Lower lobe of right lung (tissue), 2 donors: ENCODE results near the gene ACTR6. TPM values are rescaled to one million over a fixed set of nuclear protein-coding genes. Genes with fewer than 3 reads are reported as not detected.

ENCODE experiments used
- ATAC-seq, 2 donors: fragments of 200-7000 bp; cut with Tn5 transposase; one replicate each; pipeline ENCODE4 v1.9.1; 2020 to 2022; ENCODE audit warnings: mild to moderate bottlenecking in 2 of 2, moderate library complexity in 2 of 2
- DNase-seq: peaks from one replicate; pipeline ENCODE4 v3.0.0-alpha.2; 2020
- H3K27ac ChIP-seq: fragments of 200-600 bp; one replicate; pipeline ENCODE4 v1.8.0; 2022
- H3K27me3 ChIP-seq: fragments of 200-600 bp; one replicate; pipeline ENCODE4 v1.8.0; 2022; ENCODE audit warnings: low read depth
- H3K36me3 ChIP-seq: fragments of 200-600 bp; one replicate; pipeline ENCODE4 v1.8.0; 2022; ENCODE audit warnings: mild to moderate bottlenecking
- H3K4me1 ChIP-seq: fragments of 200-600 bp; one replicate; pipeline ENCODE4 v1.8.0; 2022
- H3K4me3 ChIP-seq: fragments of 200-600 bp; one replicate; pipeline ENCODE4 v1.8.0; 2022; ENCODE audit warnings: mild to moderate bottlenecking
- H3K9me3 ChIP-seq: fragments of 200-600 bp; one replicate; pipeline ENCODE4 v1.8.0; 2022
- intact Hi-C: fragments of 100-400 bp; cut with DNase I; formaldehyde crosslinking; loops from one replicate; pipeline ENCODE4 v1.11.0; 2022
- long read RNA-seq: library from polyadenylated mRNA; unstranded; transcript quantifications from one replicate; pipeline ENCODE4 v2.0.0, GENCODE V29; 2021
- total RNA-seq: library from RNA; stranded (reverse); fragmentation: NEBNext Ultra II Directional; extraction: Animal tissue kit (Norgen Biotek cat#: 25700); gene quantifications from one replicate; pipeline ENCODE4 v1.2.1, GENCODE V29; 2021
- TF ChIP-seq, protein P1 (sequence below): fragments of 200-600 bp; IDR thresholded peaks from one replicate; pipeline ENCODE4 v1.8.0; 2022; ENCODE audit warnings: antibody characterized with exemption, mild to moderate bottlenecking
- donor health status: DM: no; HTN: yes; CAD: no; lungs with severe emphysema.

The ACTR6 gene
- 23.8 TPM for total RNA-seq
- long read RNA-seq, transcript ACTR6-201 (11 exons, 2,464 nt): major isoform, 14 of 16 reads
- long read RNA-seq, partial matches to known transcripts: 1 of 16 reads
- long read RNA-seq, other reads (novel, unspliced or antisense): 0 of 16 reads

GRCh38 chr12:100200463-100201181 is at the start of gene ACTR6:
Gene ACTR6, plus strand, starts transcription at chr12:100200815. Its CDS starts 37 bp downstream, at chr12:100200852.
- H3K27ac ChIP-seq: peak within 1 kb of the TSS; percentile 85
- intact Hi-C loops: no loop called here
- peaks cover 20% of the 10 kb centered on the region for H3K4me1 ChIP-seq
- TF ChIP-seq, protein P1, sequence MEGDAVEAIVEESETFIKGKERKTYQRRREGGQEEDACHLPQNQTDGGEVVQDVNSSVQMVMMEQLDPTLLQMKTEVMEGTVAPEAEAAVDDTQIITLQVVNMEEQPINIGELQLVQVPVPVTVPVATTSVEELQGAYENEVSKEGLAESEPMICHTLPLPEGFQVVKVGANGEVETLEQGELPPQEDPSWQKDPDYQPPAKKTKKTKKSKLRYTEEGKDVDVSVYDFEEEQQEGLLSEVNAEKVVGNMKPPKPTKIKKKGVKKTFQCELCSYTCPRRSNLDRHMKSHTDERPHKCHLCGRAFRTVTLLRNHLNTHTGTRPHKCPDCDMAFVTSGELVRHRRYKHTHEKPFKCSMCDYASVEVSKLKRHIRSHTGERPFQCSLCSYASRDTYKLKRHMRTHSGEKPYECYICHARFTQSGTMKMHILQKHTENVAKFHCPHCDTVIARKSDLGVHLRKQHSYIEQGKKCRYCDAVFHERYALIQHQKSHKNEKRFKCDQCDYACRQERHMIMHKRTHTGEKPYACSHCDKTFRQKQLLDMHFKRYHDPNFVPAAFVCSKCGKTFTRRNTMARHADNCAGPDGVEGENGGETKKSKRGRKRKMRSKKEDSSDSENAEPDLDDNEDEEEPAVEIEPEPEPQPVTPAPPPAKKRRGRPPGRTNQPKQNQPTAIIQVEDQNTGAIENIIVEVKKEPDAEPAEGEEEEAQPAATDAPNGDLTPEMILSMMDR: no peak
- H3K4me3 ChIP-seq: peak within 1 kb of the TSS; percentile 85
- H3K27me3 ChIP-seq: no peaks in the 10 kb centered on the region
- DNase-seq: peak; percentile 97
- peak; percentile 97 to 98 for ATAC-seq
- peaks cover 14% of the 10 kb centered on the region for H3K36me3 ChIP-seq
- H3K9me3 ChIP-seq: no peaks in the 10 kb centered on the region

DNA sequence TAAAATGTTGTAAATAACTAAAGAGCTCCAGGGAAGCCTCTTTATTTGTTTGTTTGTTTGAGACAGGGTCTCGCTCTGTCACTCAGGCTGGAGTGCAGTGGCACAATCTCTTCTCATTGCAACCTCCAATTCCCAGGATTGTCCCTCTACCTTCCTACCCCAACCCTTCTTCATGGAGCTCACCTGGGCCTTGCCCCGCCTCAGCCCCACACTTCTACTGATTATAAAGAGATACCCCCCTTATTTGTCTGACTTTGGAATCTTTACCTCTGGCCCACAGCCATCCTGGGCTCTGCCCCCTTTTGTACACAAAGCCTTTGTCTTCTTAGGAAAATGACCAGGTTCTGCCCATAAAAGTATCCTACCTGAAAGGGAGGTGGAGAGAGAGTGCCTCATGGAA is 48.8 kb upstream of the ACTR6 start:
- ATAC-seq: no peak

GRCh38 chr12:100153131-100153530 is 47.5 kb upstream of the ACTR6 start:
- Histone ChIP-seq H3K27me3 (no peaks in the 10 kb centered on the region), H3K27ac (no peak overlapping the region), H3K4me1 (no peaks in the 10 kb centered on the region), H3K9me3 (no peaks in the 10 kb centered on the region), H3K36me3 (no peaks in the 10 kb centered on the region), H3K4me3 (no peak overlapping the region)
- TF ChIP-seq, protein P1: no peak
- ATAC-seq (no peak), DNase-seq (no peak)
- intact Hi-C loops: loop anchor here (10.0 kb wide), 1 partner anchor 58 kb away; no protein-coding TSS in a partner anchor

More for the DNA sequence above, 48.8 kb upstream of the ACTR6 start:
- H3K4me1 ChIP-seq: no peaks in the 10 kb centered on the region
- intact Hi-C loops: loop anchor here (10.0 kb wide), 1 partner anchor 57 kb away; no protein-coding TSS in a partner anchor
- no peak for DNase-seq
- no peaks in the 10 kb centered on the region for H3K36me3 ChIP-seq
- H3K4me3 ChIP-seq: no peak overlapping the region
- no peak overlapping the region for H3K27ac ChIP-seq
- TF ChIP-seq, protein P1: no peak
- H3K9me3 ChIP-seq: no peaks in the 10 kb centered on the region
- no peaks in the 10 kb centered on the region for H3K27me3 ChIP-seq

GRCh38 chr12:100154474-100155247 is 46.0 kb upstream of the ACTR6 start:
- no peaks in the 10 kb centered on the region for H3K9me3 ChIP-seq
- no peak overlapping the region for H3K27ac ChIP-seq
- ATAC-seq: peak; percentile 59 to 68
- H3K27me3 ChIP-seq: no peaks in the 10 kb centered on the region
- peak; percentile 84 for DNase-seq
- no peak overlapping the region for H3K4me3 ChIP-seq
- no peaks in the 10 kb centered on the region for H3K4me1 ChIP-seq
- H3K36me3 ChIP-seq: no peaks in the 10 kb centered on the region
- TF ChIP-seq, protein P1: peak; percentile 85
- intact Hi-C loops: loop anchor here (10.0 kb wide), 1 partner anchor 60 kb away; no protein-coding TSS in a partner anchor

DNA sequence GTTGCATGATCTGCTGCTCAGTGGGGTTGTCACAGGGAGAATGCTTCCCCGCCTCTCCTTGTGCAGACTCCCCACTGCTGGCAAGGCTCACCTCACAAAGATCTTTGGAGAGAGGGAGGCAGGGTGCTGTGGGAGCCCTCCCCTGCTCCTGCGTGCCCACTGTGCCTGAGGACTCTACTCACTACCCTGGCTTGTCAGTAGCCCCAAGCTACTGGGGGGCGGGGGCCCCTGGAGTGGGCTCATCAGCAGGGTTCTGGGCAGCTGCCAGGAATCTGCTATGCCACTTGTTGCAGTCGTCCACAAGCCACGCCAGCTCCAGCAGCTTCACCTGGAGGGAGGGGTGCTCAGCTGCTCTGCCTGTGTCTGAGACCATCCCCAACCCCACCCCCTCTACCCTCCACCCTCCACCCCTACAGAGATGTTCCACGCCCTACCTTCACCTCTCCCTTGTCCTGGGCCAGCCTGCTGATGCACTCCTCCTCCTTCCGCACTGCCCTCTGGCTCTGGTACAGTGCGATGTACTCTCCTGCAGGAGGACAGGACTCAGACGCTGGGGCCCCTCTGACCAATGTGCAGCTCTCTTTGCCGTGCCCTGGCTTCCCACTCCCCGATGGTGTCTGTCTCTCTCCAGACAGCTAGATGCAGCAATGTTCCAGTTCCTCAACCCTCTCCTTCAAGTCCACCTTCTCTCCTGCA is 43.7 kb upstream of the ACTR6 start:
- Histone ChIP-seq H3K36me3 (no peaks in the 10 kb centered on the region), H3K4me3 (no peak overlapping the region), H3K9me3 (no peaks in the 10 kb centered on the region), H3K4me1 (no peaks in the 10 kb centered on the region), H3K27me3 (no peaks in the 10 kb centered on the region), H3K27ac (no peak overlapping the region)
- intact Hi-C loops: loop anchor here (10.0 kb wide), 1 partner anchor 62 kb away; no protein-coding TSS in a partner anchor
- ATAC-seq: peak; percentile 11 to 13
- TF ChIP-seq, protein P1: no peak
- no peak for DNase-seq
